ENCODE measurements around the gene STAM. TPM values are rescaled to one million over a fixed set of nuclear protein-coding genes. Genes with fewer than 3 reads are reported as not detected.
"Not testable (repeated sequence)": the region's sequence is repeated elsewhere in the genome, so short reads cannot be mapped to it uniquely, and the experiment has no call there.

STAM gene
- total and polyA plus RNA-seq, 8 donors, result 6.8 to 49.2 (median 10.0) TPM

DNA sequence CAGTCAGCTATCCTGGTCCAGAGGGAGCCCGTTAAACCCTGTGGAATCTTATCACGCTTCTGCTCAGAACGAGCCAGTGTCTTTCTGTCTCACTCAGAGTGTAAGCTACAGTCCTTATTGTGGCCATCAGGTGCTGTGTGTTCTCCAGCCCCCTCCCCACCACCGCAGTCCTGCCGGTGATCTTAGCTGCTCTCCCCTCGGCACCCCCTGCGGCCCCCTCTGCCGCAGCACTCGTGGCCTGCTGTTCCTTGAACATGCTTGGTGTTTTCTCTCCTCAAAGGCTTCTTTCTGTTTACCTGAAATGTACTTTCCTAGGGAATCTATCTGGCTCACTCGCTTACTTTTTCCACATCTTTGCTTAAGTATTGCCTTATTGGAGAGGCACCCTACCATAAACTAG, 69.8 kb downstream of the STAM start:
- no peaks in the 10 kb centered on the region for H3K4me1 ChIP-seq
- no peaks in the 10 kb centered on the region for H3K9me3 ChIP-seq
- no peak overlapping the region for H3K4me3 ChIP-seq
- no peak overlapping the region for H3K27ac ChIP-seq
- H3K27me3 ChIP-seq, result no peaks in the 10 kb centered on the region
- peaks cover 17 to 88% (median 86%) of the 10 kb centered on the region in 4 donors for H3K36me3 ChIP-seq
- TF ChIP-seq POLR2AphosphoS5 (IDR thresholded peaks at IDR 0.05) (no peak), POLR2A (IDR thresholded peaks at IDR 0.05) (no peak), EP300 (IDR thresholded peaks at IDR 0.05) (no peak)
- TF ChIP-seq, protein P1, sequence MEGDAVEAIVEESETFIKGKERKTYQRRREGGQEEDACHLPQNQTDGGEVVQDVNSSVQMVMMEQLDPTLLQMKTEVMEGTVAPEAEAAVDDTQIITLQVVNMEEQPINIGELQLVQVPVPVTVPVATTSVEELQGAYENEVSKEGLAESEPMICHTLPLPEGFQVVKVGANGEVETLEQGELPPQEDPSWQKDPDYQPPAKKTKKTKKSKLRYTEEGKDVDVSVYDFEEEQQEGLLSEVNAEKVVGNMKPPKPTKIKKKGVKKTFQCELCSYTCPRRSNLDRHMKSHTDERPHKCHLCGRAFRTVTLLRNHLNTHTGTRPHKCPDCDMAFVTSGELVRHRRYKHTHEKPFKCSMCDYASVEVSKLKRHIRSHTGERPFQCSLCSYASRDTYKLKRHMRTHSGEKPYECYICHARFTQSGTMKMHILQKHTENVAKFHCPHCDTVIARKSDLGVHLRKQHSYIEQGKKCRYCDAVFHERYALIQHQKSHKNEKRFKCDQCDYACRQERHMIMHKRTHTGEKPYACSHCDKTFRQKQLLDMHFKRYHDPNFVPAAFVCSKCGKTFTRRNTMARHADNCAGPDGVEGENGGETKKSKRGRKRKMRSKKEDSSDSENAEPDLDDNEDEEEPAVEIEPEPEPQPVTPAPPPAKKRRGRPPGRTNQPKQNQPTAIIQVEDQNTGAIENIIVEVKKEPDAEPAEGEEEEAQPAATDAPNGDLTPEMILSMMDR (IDR thresholded peaks at IDR 0.05), result no peak
- intact Hi-C loops (cut with DNase I; ENCODE audit: low total_unique reads), result no loop called here
- 92 to 97% (median 94%) methylated on average over 10 of the region's 10 CpGs for WGBS, 5 donors
- no peak for DNase-seq

DNA sequence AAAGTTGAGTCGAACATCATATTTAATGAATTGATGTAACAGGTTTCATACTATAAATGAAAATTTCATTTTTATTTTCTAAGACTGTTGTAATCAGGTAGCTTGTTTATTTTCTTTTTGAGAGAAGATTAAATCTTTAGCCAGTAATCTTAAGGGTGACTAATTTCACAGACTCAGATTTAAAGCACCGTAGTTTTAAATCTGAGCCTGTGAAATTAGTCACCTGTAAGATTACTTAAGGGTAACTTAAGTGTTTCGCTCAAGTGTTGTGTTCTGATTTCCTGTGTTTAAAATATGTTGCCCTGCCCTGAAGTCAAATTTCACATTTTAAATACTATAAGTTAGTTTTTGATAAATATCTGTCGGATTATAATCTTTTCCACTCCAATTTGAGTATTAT, 72.2 kb downstream of the STAM start:
- TF ChIP-seq POLR2A (IDR thresholded peaks at IDR 0.05), result no peak
- TF ChIP-seq POLR2AphosphoS5 (IDR thresholded peaks at IDR 0.05), result no peak
- DNase-seq, result no peak
- no peaks in the 10 kb centered on the region for H3K9me3 ChIP-seq
- intact Hi-C loops (cut with DNase I; ENCODE audit: low total_unique reads), result no loop called here
- H3K4me1 ChIP-seq, result no peaks in the 10 kb centered on the region
- 89 to 96% (median 92%) methylated on average over 4 of the region's 4 CpGs for WGBS, 5 donors
- H3K27ac ChIP-seq, result no peak overlapping the region
- H3K27me3 ChIP-seq, result no peaks in the 10 kb centered on the region
- H3K36me3 ChIP-seq, result peaks cover 14 to 64% (median 63%) of the 10 kb centered on the region in 4 donors
- H3K4me3 ChIP-seq, result no peak overlapping the region

DNA sequence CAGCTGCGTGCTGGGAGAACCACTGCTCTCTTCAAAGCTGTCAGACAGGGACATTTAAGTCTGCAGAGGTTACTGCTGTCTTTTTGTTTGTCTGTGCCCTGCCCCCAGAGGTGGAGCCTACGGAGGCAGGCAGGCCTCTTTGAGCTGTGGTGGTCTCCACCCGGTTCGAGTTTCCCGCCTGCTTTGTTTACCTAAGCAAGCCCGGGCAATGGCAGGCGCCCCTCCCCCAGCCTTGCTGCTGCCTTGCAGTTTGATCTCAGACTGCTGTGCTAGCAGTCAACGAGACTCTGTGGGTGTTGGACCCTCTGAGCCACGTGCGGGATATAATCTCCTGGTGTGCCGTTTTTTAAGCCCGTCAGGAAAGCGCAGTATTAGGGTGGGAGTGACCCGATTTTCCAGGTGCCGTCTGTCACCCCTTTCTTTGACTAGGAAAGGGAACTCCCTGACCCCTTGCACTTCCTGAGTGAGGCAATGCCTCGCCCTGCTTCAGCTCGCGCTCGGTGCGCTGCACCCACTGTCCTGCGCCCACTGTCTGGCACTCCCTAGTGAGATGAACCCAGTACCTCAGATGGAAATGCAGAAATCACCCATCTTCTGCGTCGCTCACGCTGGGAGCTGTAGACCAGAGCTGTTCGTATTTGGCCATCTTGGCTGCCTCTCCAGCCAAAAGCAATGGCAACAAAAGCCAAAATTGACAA, 78.5 kb downstream of the STAM start:
- DNase-seq; H3K27me3 ChIP-seq; H3K4me3 ChIP-seq; H3K27ac ChIP-seq; H3K4me1 ChIP-seq; H3K9me3 ChIP-seq; intact Hi-C loops (cut with DNase I; ENCODE audit: low total_unique reads): not testable (repeated sequence)
- WGBS, 5 donors, result 87 to 97% (median 93%) methylated on average over 22 to 25 of the region's 25 CpGs
- H3K36me3 ChIP-seq, result peaks cover 0 to 21% (median 19%) of the 10 kb centered on the region in 4 donors

DNA sequence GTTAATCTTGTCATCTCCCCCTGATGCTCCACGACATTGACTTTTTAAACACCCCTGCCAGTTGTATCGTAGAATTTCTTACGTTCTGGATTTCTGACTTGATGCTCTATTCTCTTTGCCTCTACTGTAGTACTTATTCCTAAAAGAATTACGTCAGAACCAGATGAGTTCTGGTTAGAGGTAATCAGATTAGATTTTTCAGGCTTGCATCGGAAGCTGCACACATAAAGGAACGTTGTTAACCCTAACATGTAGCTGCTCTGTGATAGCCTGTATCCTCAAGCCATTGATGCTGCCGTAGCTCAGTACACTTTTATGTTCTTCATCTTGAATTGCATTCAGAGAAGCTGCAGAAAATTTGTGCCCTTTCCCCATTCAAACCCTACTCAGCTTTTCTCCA, 81.8 kb downstream of the STAM start:
- no peak for TF ChIP-seq POLR2A (IDR thresholded peaks at IDR 0.05)
- TF ChIP-seq POLR2AphosphoS5 (IDR thresholded peaks at IDR 0.05), result no peak
- no peak for TF ChIP-seq EP300 (IDR thresholded peaks at IDR 0.05)
- TF ChIP-seq, protein P1 (IDR thresholded peaks at IDR 0.05), result no peak
- Histone ChIP-seq H3K27ac (no peak overlapping the region), H3K4me1 (no peaks in the 10 kb centered on the region), H3K9me3 (no peaks in the 10 kb centered on the region), H3K4me3 (no peak overlapping the region), H3K36me3 (peaks cover 0 to 18% (median 16%) of the 10 kb centered on the region in 4 donors), H3K27me3 (no peaks in the 10 kb centered on the region)
- DNase-seq, result peak in 1 of 2 donors; percentile 24
- 73 to 85% (median 81%) methylated on average over 7 of the region's 7 CpGs for WGBS, 5 donors
- intact Hi-C loops (cut with DNase I; ENCODE audit: low total_unique reads), result no loop called here

DNA sequence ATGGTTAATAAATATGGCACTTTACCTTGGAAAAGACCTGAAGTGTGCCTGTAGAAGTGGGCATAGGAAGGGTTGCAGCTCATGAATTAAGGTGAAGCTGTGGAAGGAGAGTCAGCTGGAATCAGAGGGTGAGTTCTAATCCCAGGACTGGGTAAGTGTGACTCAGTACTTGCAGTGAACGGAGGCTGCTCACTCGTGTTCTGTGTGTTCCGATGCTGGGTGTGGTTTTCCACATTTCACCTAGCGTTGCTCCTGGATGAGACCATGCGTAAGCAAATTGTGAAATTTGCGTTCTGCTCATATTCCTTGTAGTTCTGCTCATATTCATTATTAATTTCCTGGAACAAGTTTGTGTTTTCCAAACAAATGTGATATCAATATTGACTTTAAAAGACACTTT, 85.7 kb downstream of the STAM start:
- peaks cover 0 to under 1% (median 0%) of the 10 kb centered on the region in 4 donors for H3K4me1 ChIP-seq
- H3K4me3 ChIP-seq, result no peak overlapping the region
- no peak overlapping the region for H3K27ac ChIP-seq
- WGBS, 5 donors, result 85 to 91% (median 85%) methylated on average over 6 of the region's 6 CpGs
- H3K27me3 ChIP-seq, result no peaks in the 10 kb centered on the region
- DNase-seq, result no peak
- TF ChIP-seq, protein P1 (IDR thresholded peaks at IDR 0.05), result no peak
- TF ChIP-seq POLR2AphosphoS5 (IDR thresholded peaks at IDR 0.05) (no peak), POLR2A (IDR thresholded peaks at IDR 0.05) (no peak), EP300 (IDR thresholded peaks at IDR 0.05) (no peak)
- no peaks in the 10 kb centered on the region for H3K9me3 ChIP-seq
- intact Hi-C loops (cut with DNase I; ENCODE audit: low total_unique reads), result no loop called here
- no peaks in the 10 kb centered on the region for H3K36me3 ChIP-seq
